ENCODE measurements around the gene APOBEC3F. TPM values are rescaled to one million over a fixed set of nuclear protein-coding genes. Genes with fewer than 3 reads are reported as not detected.
"Not testable (repeated sequence)": the region's sequence is repeated elsewhere in the genome, so short reads cannot be mapped to it uniquely, and the experiment has no call there.

Gene APOBEC3F
- total and polyA plus RNA-seq, 5 donors from 2014 or later = 7.8 to 18.4 (median 10.8) TPM

- no peak for ATAC-seq (ENCODE audit: low read depth in 2 of 2)
- H3K27ac Mint-ChIP-seq = peak overlapping the region in 2 of 3 donors; percentile 90 to 96
- peak overlapping the region; percentile 85 to 96 (median 92) for H3K4me3 Mint-ChIP-seq
- H3K27ac ChIP-seq (ENCODE audit: insufficient read depth, low read length, poor library complexity, severe bottlenecking) = peak overlapping the region; percentile 85
- DNase-seq = no peak
- H3K27me3 ChIP-seq (ENCODE audit: control insufficient read depth, insufficient read depth, low read length) = no peaks in the 10 kb centered on the region
- peaks cover 12% of the 10 kb centered on the region for H3K36me3 Mint-ChIP-seq
- peaks cover 19% of the 10 kb centered on the region for H3K36me3 ChIP-seq (ENCODE audit: control insufficient read depth, insufficient read depth, low read length)
- H3K4me3 ChIP-seq (ENCODE audit: low read depth, low read length) = peak overlapping the region; percentile 85
- H3K4me1 Mint-ChIP-seq = peaks cover 0 to 62% (median 30%) of the 10 kb centered on the region in 4 donors
- H3K27me3 Mint-ChIP-seq = no peaks in the 10 kb centered on the region
- H3K4me1 ChIP-seq (ENCODE audit: control insufficient read depth, insufficient read depth, low read length, poor library complexity, severe bottlenecking) = peaks cover 37% of the 10 kb centered on the region
- H3K9me3 Mint-ChIP-seq = no peaks in the 10 kb centered on the region
- no peaks in the 10 kb centered on the region for H3K9me3 ChIP-seq (ENCODE audit: control insufficient read depth in 2 of 2, low read length in 2 of 2)
Observed at GRCh38 chr22:39078329-39078728, 37.7 kb downstream of the APOBEC3F start.

- Mint-ChIP-seq H3K27ac (peak overlapping the region in 1 of 3 donors; percentile 90), H3K4me1 (peaks cover 0 to 63% (median 26%) of the 10 kb centered on the region in 4 donors), H3K4me3 (peak overlapping the region; percentile 85 to 96 (median 92)), H3K36me3 (peaks cover 12% of the 10 kb centered on the region)
- Histone ChIP-seq H3K36me3 (ENCODE audit: control insufficient read depth, insufficient read depth, low read length) (peaks cover 19% of the 10 kb centered on the region), H3K4me1 (ENCODE audit: control insufficient read depth, insufficient read depth, low read length, poor library complexity, severe bottlenecking) (peaks cover 41% of the 10 kb centered on the region)
- not testable (repeated sequence) for H3K27me3 ChIP-seq (ENCODE audit: control insufficient read depth, insufficient read depth, low read length); ATAC-seq (ENCODE audit: low read depth in 2 of 2); H3K9me3 Mint-ChIP-seq; H3K9me3 ChIP-seq (ENCODE audit: control insufficient read depth in 2 of 2, low read length in 2 of 2); H3K27ac ChIP-seq (ENCODE audit: insufficient read depth, low read length, poor library complexity, severe bottlenecking); H3K4me3 ChIP-seq (ENCODE audit: low read depth, low read length); H3K27me3 Mint-ChIP-seq; DNase-seq
Observed at GRCh38 chr22:39079054-39079637, 38.5 kb downstream of the APOBEC3F start.

DNA sequence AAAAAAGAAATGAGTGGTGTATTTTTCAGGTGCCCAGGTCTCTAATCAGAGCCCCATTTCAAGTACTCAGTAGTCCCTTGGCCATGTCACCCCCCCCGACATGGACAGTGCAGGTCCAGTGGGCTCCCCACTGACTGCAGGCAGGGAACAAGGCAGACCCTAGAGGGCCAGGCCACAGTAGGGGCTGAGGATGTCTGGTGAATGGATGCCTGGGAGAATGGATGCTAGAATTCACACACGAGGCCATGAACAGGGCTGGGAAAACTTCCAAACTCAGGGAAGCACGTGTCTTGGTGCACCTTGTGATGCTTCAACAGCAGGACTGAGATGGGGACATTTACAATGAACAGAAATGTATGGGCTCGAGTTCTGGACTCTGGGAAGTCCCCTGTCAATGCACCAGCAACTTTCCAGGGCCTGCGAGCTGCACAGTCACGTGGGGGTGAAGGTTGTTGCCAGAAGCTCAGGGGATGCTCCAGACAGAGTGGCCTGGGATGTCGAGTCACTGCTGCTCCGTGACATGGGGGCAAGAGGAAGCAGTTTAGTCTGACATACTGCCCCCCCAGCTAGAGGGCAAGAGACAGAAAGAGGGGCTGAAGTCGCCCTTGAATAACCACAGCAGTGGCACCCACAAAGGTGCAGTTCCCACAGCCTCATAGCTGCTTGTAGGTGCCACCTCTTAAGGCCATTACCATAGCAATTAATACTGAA, 39.5 kb downstream of the APOBEC3F start:
- Mint-ChIP-seq H3K27ac (peak overlapping the region; percentile 66 to 85 (median 76)), H3K36me3 (peaks cover 12% of the 10 kb centered on the region), H3K4me3 (peak overlapping the region in 3 of 4 donors; percentile 26 to 66 (median 32)), H3K4me1 (peaks cover 0 to 59% (median 23%) of the 10 kb centered on the region in 4 donors), H3K9me3 (no peaks in the 10 kb centered on the region), H3K27me3 (no peaks in the 10 kb centered on the region)
- no peak overlapping the region for H3K4me3 ChIP-seq (ENCODE audit: low read depth, low read length)
- H3K27ac ChIP-seq (ENCODE audit: insufficient read depth, low read length, poor library complexity, severe bottlenecking) = peak overlapping the region; percentile 14
- H3K4me1 ChIP-seq (ENCODE audit: control insufficient read depth, insufficient read depth, low read length, poor library complexity, severe bottlenecking) = peaks cover 41% of the 10 kb centered on the region
- H3K36me3 ChIP-seq (ENCODE audit: control insufficient read depth, insufficient read depth, low read length) = peaks cover 19% of the 10 kb centered on the region
- no peaks in the 10 kb centered on the region for H3K9me3 ChIP-seq (ENCODE audit: control insufficient read depth in 2 of 2, low read length in 2 of 2)
- no peak for DNase-seq
- no peaks in the 10 kb centered on the region for H3K27me3 ChIP-seq (ENCODE audit: control insufficient read depth, insufficient read depth, low read length)
- no peak for ATAC-seq (ENCODE audit: low read depth in 2 of 2)

- Mint-ChIP-seq H3K4me3 (peak overlapping the region; percentile 36 to 78 (median 60)), H3K27ac (peak overlapping the region; percentile 3 to 86 (median 85)), H3K4me1 (peaks cover 0 to 55% (median 25%) of the 10 kb centered on the region in 4 donors), H3K9me3 (no peaks in the 10 kb centered on the region), H3K27me3 (no peaks in the 10 kb centered on the region), H3K36me3 (peaks cover 12% of the 10 kb centered on the region)
- peak overlapping the region; percentile 33 for H3K27ac ChIP-seq (ENCODE audit: insufficient read depth, low read length, poor library complexity, severe bottlenecking)
- ATAC-seq (ENCODE audit: low read depth in 2 of 2) (no peak), DNase-seq (no peak)
- H3K36me3 ChIP-seq (ENCODE audit: control insufficient read depth, insufficient read depth, low read length) = peaks cover 19% of the 10 kb centered on the region
- H3K4me3 ChIP-seq (ENCODE audit: low read depth, low read length) = no peak overlapping the region
- peaks cover 41% of the 10 kb centered on the region for H3K4me1 ChIP-seq (ENCODE audit: control insufficient read depth, insufficient read depth, low read length, poor library complexity, severe bottlenecking)
- no peaks in the 10 kb centered on the region for H3K27me3 ChIP-seq (ENCODE audit: control insufficient read depth, insufficient read depth, low read length)
- no peaks in the 10 kb centered on the region for H3K9me3 ChIP-seq (ENCODE audit: control insufficient read depth in 2 of 2, low read length in 2 of 2)
Observed at GRCh38 chr22:39081016-39081415, 40.4 kb downstream of the APOBEC3F start.

GRCh38 chr22:39081598-39081997, 40.9 kb downstream of the APOBEC3F start:
- Histone ChIP-seq H3K36me3 (ENCODE audit: control insufficient read depth, insufficient read depth, low read length) (peaks cover 22% of the 10 kb centered on the region), H3K4me3 (ENCODE audit: low read depth, low read length) (no peak overlapping the region), H3K27me3 (ENCODE audit: control insufficient read depth, insufficient read depth, low read length) (no peaks in the 10 kb centered on the region), H3K4me1 (ENCODE audit: control insufficient read depth, insufficient read depth, low read length, poor library complexity, severe bottlenecking) (peaks cover 41% of the 10 kb centered on the region), H3K27ac (ENCODE audit: insufficient read depth, low read length, poor library complexity, severe bottlenecking) (peak overlapping the region; percentile 33), H3K9me3 (ENCODE audit: control insufficient read depth in 2 of 2, low read length in 2 of 2) (no peaks in the 10 kb centered on the region)
- peaks cover 0 to 54% (median 26%) of the 10 kb centered on the region in 4 donors for H3K4me1 Mint-ChIP-seq
- no peak for ATAC-seq (ENCODE audit: low read depth in 2 of 2)
- H3K4me3 Mint-ChIP-seq = peak overlapping the region in 2 of 4 donors; percentile 50 to 66
- H3K36me3 Mint-ChIP-seq = peaks cover 16% of the 10 kb centered on the region
- no peak for DNase-seq
- H3K27ac Mint-ChIP-seq = peak overlapping the region in 2 of 3 donors; percentile 85 to 86
- no peaks in the 10 kb centered on the region for H3K27me3 Mint-ChIP-seq
- no peaks in the 10 kb centered on the region for H3K9me3 Mint-ChIP-seq

GRCh38 chr22:39083212-39084165, 42.8 kb downstream of the APOBEC3F start:
- Histone ChIP-seq H3K27me3 (ENCODE audit: control insufficient read depth, insufficient read depth, low read length) (no peaks in the 10 kb centered on the region), H3K9me3 (ENCODE audit: control insufficient read depth in 2 of 2, low read length in 2 of 2) (no peaks in the 10 kb centered on the region), H3K4me1 (ENCODE audit: control insufficient read depth, insufficient read depth, low read length, poor library complexity, severe bottlenecking) (peaks cover 31% of the 10 kb centered on the region), H3K36me3 (ENCODE audit: control insufficient read depth, insufficient read depth, low read length) (peaks cover 26% of the 10 kb centered on the region), H3K4me3 (ENCODE audit: low read depth, low read length) (no peak overlapping the region), H3K27ac (ENCODE audit: insufficient read depth, low read length, poor library complexity, severe bottlenecking) (peak overlapping the region; percentile 41)
- peak overlapping the region in 1 of 3 donors; percentile 67 for H3K27ac Mint-ChIP-seq
- peaks cover 4 to 52% (median 23%) of the 10 kb centered on the region in 4 donors for H3K4me1 Mint-ChIP-seq
- no peaks in the 10 kb centered on the region for H3K27me3 Mint-ChIP-seq
- DNase-seq = no peak
- H3K4me3 Mint-ChIP-seq = no peak overlapping the region
- H3K36me3 Mint-ChIP-seq = peaks cover 22% of the 10 kb centered on the region
- ATAC-seq (ENCODE audit: low read depth in 2 of 2) = no peak
- no peaks in the 10 kb centered on the region for H3K9me3 Mint-ChIP-seq

DNA sequence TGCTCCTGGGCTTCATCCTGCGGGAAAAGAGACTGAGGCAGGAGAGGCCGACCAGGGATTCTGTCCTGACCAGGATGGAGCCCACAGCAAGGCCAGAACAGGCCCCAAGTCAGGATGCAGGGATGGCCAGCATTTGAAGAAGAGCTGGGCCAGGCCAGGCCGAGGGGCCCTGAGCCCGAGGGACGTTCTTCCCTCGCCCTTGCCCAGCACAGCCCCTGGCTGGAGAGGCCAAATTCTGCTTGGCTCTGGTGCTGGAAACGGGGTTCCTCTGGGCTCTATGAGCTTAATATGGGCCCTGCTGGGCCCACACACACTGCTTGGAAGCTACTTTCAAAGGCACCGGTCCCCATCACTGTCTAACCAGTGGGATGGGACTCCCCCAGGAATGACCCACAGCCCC, 44.0 kb downstream of the APOBEC3F start:
- Histone ChIP-seq H3K27ac (ENCODE audit: insufficient read depth, low read length, poor library complexity, severe bottlenecking) (no peak overlapping the region), H3K36me3 (ENCODE audit: control insufficient read depth, insufficient read depth, low read length) (peaks cover 26% of the 10 kb centered on the region), H3K4me1 (ENCODE audit: control insufficient read depth, insufficient read depth, low read length, poor library complexity, severe bottlenecking) (peaks cover 39% of the 10 kb centered on the region), H3K9me3 (ENCODE audit: control insufficient read depth in 2 of 2, low read length in 2 of 2) (no peaks in the 10 kb centered on the region), H3K4me3 (ENCODE audit: low read depth, low read length) (no peak overlapping the region), H3K27me3 (ENCODE audit: control insufficient read depth, insufficient read depth, low read length) (no peaks in the 10 kb centered on the region)
- H3K4me3 Mint-ChIP-seq = peak overlapping the region in 1 of 4 donors; percentile 51
- H3K27ac Mint-ChIP-seq = peak overlapping the region in 1 of 3 donors; percentile 14
- peaks cover 22% of the 10 kb centered on the region for H3K36me3 Mint-ChIP-seq
- peaks cover 5 to 57% (median 28%) of the 10 kb centered on the region in 4 donors for H3K4me1 Mint-ChIP-seq
- H3K9me3 Mint-ChIP-seq = no peaks in the 10 kb centered on the region
- DNase-seq (no peak), ATAC-seq (ENCODE audit: low read depth in 2 of 2) (no peak)
- no peaks in the 10 kb centered on the region for H3K27me3 Mint-ChIP-seq
